Karpas-422 (cell line): ENCODE measurements around the gene STON1. TPM values are rescaled to one million over a fixed set of nuclear protein-coding genes. Genes with fewer than 3 reads are reported as not detected.
A peak's percentile ranks its signal among the peaks of the same experiment; 100 is the strongest.

Experiments
- DNase-seq: peaks from one replicate; pipeline ENCODE4 v3.0.0-alpha.2; 2015
- H2AFZ ChIP-seq: fragments of 200-600 bp; sonication (generic); 2 replicates; pipeline ENCODE4 v1.6.1; 2014; ENCODE audit warnings: antibody characterized with exemption, low read length, mixed read lengths
- H3K27ac ChIP-seq: fragments of 200-600 bp; sonication (generic); 2 replicates; pipeline ENCODE4 v1.5.1; 2014; ENCODE audit warnings: mild to moderate bottlenecking, low read length, moderate library complexity
- H3K27me3 ChIP-seq: fragments of 200-600 bp; sonication (generic); 2 replicates; pipeline ENCODE4 v1.6.1; 2014; ENCODE audit warnings: low read length, mixed read lengths
- H3K36me3 ChIP-seq: fragments of 200-600 bp; sonication (generic); 2 replicates; pipeline ENCODE4 v1.6.1; 2014; ENCODE audit warnings: low read length, mixed read lengths; ENCODE audit not compliant: insufficient read depth
- H3K4me1 ChIP-seq: fragments of 200-600 bp; sonication (generic); 2 replicates; pipeline ENCODE4 v1.6.1; 2014; ENCODE audit warnings: mild to moderate bottlenecking, low read length, mixed read lengths
- H3K4me2 ChIP-seq: fragments of 200-600 bp; sonication (generic); 2 replicates; pipeline ENCODE4 v1.6.1; 2014; ENCODE audit warnings: low read length, low read depth, mild to moderate bottlenecking; ENCODE audit not compliant: poor library complexity, severe bottlenecking
- H3K4me3 ChIP-seq: fragments of 200-600 bp; sonication (generic); 2 replicates; pipeline ENCODE4 v1.5.1; 2014; ENCODE audit warnings: mild to moderate bottlenecking, antibody characterized with exemption, low read length, mixed read lengths
- H3K79me2 ChIP-seq: fragments of 200-600 bp; sonication (generic); 2 replicates; pipeline ENCODE4 v1.6.1; 2014; ENCODE audit warnings: mild to moderate bottlenecking, low read length, mixed read lengths
- H3K9ac ChIP-seq: fragments of 200-600 bp; sonication (generic); 2 replicates; pipeline ENCODE4 v1.6.0; 2014; ENCODE audit warnings: low read length
- H3K9me2 ChIP-seq: fragments of 200-600 bp; sonication (generic), shearing (Covaris generic); replicated peaks from 2 replicates; pipeline ENCODE4 v1.6.0; 2014; ENCODE audit warnings: mild to moderate bottlenecking, low read length, moderate library complexity; ENCODE audit not compliant: insufficient read depth
- H3K9me3 ChIP-seq: fragments of 300-700, 200-600 bp; sonication (generic); 2 replicates; pipeline ENCODE4 v1.6.1; 2014; ENCODE audit warnings: low read length, mixed read lengths
- H4K20me1 ChIP-seq: fragments of 200-600 bp; sonication (generic); 2 replicates; pipeline ENCODE4 v1.6.1; 2014; ENCODE audit warnings: mild to moderate bottlenecking, antibody characterized with exemption, low read length, low read depth; ENCODE audit not compliant: insufficient read depth
- total RNA-seq: library from RNA; depleted of rRNA; stranded (reverse); fragments of >200 nt; shearing (Covaris generic); gene quantifications from 2 replicates; pipeline ENCODE4 v1.2.3, GENCODE V29; 2014; ENCODE audit warnings: low replicate concordance

STON1 gene
- total RNA-seq, 1 experiment from 2014 or later: 0.63 TPM

DNA sequence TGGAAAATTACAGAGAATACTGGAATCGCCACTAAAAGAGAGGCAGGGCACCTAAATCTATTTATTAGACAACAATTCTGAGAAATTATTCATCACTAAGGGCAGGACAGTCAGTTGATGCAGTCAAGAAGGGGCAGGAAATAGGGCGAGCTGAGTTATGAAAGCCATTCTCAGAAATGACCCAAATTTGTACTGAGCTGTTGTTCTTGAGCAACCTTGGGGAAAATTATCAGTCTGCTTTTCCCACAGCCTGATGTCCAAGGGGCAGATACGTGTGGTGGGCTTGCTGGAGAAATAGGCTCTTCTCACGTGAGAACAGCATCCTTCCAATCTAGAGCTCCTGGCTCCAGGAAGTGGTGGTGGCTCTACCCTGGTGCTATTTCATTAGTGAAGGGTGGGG is 38.6 kb downstream of the STON1 start:
- no peak for DNase-seq
- Histone ChIP-seq H3K9ac (no peak overlapping the region), H2AFZ (no peak overlapping the region), H3K27me3 (no peaks in the 10 kb centered on the region), H3K27ac (no peak overlapping the region), H3K9me2 (no peaks in the 10 kb centered on the region), H3K79me2 (no peaks in the 10 kb centered on the region), H3K4me2 (no peak overlapping the region), H4K20me1 (no peaks in the 10 kb centered on the region), H3K36me3 (no peaks in the 10 kb centered on the region), H3K4me1 (no peaks in the 10 kb centered on the region), H3K4me3 (no peak overlapping the region), H3K9me3 (no peaks in the 10 kb centered on the region)

DNA sequence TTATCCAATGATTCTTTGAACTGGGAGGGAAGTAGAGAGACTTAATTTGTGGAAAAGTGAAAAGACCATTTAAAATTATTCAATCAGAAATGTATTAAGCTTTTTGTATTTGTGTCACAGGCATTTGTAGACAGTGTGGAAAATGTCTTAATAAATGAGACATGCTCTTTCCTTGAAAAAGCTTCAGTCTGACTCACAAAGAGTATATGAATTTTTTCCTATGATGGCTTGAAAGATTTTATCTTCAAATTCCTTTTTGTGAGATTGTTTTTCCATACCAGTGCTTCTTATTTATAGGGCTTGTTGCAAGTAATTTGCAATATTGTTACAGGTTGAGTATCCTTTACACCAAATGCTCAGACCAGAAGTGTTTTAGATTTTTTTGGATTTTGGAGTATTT is 39.5 kb downstream of the STON1 start:
- Histone ChIP-seq H3K36me3 (no peaks in the 10 kb centered on the region), H2AFZ (no peak overlapping the region), H3K27ac (no peak overlapping the region), H3K4me2 (no peak overlapping the region), H3K4me1 (no peaks in the 10 kb centered on the region), H3K9me2 (no peaks in the 10 kb centered on the region), H3K9ac (no peak overlapping the region), H3K27me3 (no peaks in the 10 kb centered on the region), H3K79me2 (no peaks in the 10 kb centered on the region), H3K4me3 (no peak overlapping the region), H4K20me1 (no peaks in the 10 kb centered on the region), H3K9me3 (no peaks in the 10 kb centered on the region)
- peak; percentile 19 for DNase-seq

DNA sequence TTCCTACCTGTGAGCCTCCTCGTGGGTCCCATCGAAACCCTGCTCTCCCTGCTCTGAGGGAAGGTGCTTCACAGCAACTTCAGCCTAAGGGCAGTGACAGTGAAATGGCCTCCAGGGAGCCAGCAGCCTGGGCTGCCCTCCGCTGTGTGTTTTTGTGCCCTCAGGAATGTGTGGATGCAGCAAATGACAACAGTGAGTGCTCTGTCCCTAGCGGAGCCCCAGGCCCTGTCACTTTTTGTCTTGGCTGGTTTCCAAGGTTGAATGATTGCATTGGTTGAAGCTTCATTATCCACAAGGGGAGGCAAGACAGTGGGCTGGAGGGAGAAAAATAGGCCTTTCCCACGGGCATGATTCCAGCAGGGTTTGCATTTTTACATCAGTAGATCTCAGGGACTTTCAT is 42.9 kb downstream of the STON1 start:
- Histone ChIP-seq H3K79me2 (no peaks in the 10 kb centered on the region), H3K27me3 (no peaks in the 10 kb centered on the region), H4K20me1 (no peaks in the 10 kb centered on the region), H3K9me2 (no peaks in the 10 kb centered on the region), H3K27ac (no peak overlapping the region), H3K4me3 (no peak overlapping the region), H3K4me1 (no peaks in the 10 kb centered on the region), H3K36me3 (no peaks in the 10 kb centered on the region), H3K9ac (no peak overlapping the region), H2AFZ (no peak overlapping the region), H3K4me2 (no peak overlapping the region), H3K9me3 (no peaks in the 10 kb centered on the region)
- no peak for DNase-seq

DNA sequence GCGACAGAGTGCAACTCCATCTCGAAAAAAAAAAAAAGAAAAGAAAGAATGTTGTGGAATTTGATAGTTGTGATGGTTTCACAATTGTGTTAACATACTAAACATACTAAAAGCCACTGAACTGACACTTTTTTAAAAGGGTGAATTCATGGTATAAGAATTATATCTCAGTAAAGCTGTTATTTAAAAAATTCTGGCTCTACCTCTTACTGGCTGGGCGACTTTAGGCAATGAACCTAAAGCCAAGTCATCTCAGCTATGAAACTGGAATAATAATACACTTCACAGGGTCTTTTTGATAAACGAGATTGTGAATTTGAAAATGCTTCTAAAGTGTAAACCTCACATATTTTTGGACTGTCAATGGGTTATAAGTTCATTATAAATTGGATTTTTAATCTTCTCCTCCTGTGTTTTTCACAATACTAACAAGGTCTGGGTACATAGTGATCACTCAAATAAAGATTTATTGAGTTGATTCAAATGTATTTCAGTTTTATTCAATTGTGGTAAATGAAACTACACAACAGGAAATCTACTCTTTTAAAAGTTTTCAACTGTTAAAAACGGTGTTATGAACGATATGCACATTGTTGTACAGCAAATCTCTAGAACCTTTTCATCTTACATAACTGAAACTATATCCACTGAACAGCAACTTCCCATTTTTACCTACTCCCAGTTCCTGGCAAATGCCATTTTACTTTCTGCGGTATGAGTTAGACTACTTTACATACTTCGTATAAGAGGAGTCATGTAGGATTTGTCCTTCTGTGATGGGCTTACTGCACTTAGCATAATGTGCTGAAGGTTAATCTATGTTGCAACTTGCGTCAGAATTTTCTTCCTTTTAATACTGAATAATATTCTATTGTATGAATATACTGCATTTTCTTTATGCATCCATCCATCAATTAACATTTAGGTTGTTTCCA is 44.7 kb downstream of the STON1 start:
- DNase-seq: no peak
- Histone ChIP-seq H3K79me2 (no peaks in the 10 kb centered on the region), H4K20me1 (no peaks in the 10 kb centered on the region), H3K9ac (no peak overlapping the region), H3K36me3 (no peaks in the 10 kb centered on the region), H2AFZ (no peak overlapping the region), H3K27me3 (no peaks in the 10 kb centered on the region), H3K9me3 (no peaks in the 10 kb centered on the region), H3K27ac (no peak overlapping the region), H3K9me2 (no peaks in the 10 kb centered on the region), H3K4me3 (no peak overlapping the region), H3K4me1 (no peaks in the 10 kb centered on the region), H3K4me2 (no peak overlapping the region)

DNA sequence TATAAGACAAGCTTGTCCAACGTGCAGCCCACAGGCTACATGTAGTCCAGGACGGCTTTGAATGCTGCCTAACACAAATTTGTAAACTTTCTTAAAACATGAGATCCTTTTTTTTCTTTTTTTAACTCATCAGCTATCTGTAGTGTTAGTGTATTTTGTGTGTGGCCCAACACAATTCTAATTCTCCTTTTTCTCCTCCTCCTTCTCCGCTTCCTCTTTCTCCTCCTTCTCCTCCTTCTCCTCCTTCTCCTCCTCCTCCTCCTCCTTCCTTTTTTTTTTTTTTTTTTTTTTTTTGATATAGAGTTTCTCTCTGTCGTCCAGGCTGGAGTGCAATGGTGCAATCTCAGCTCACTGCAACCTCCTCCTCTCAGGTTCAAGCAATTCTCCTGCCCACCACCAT is 48.4 kb downstream of the STON1 start:
- Histone ChIP-seq H3K9ac (no peak overlapping the region), H3K36me3 (no peaks in the 10 kb centered on the region), H3K79me2 (no peaks in the 10 kb centered on the region), H3K27me3 (no peaks in the 10 kb centered on the region), H3K9me2 (no peaks in the 10 kb centered on the region), H3K4me2 (no peak overlapping the region), H3K4me1 (no peaks in the 10 kb centered on the region), H3K9me3 (no peaks in the 10 kb centered on the region), H3K4me3 (no peak overlapping the region), H3K27ac (no peak overlapping the region), H4K20me1 (no peaks in the 10 kb centered on the region), H2AFZ (no peak overlapping the region)
- no peak for DNase-seq

DNA sequence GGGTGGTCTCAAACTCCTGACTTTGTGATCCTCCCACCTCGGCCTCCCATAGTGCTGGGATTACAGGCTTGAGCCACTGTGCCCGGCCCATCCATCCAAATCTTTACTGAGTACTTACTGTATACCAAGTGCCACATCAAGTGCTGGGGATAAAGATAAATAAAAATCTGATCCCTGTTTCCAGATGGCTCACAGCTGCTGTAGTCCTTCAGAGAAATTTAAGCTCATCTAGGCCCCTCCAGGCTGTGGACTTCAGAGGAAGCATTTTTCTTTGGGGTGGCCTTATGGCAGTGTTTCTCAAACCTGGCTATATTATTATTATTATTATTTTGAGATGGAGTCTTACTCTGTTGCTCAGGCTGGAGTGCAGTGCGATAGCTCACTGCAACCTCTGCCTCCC is 54.0 kb downstream of the STON1 start:
- Histone ChIP-seq H3K4me3 (no peak overlapping the region), H3K36me3 (no peaks in the 10 kb centered on the region), H4K20me1 (no peaks in the 10 kb centered on the region), H3K9me2 (no peaks in the 10 kb centered on the region), H3K9ac (no peak overlapping the region), H3K4me1 (no peaks in the 10 kb centered on the region), H3K27me3 (no peaks in the 10 kb centered on the region), H3K27ac (no peak overlapping the region), H2AFZ (no peak overlapping the region), H3K4me2 (no peak overlapping the region), H3K79me2 (no peaks in the 10 kb centered on the region), H3K9me3 (no peaks in the 10 kb centered on the region)
- DNase-seq: no peak

DNA sequence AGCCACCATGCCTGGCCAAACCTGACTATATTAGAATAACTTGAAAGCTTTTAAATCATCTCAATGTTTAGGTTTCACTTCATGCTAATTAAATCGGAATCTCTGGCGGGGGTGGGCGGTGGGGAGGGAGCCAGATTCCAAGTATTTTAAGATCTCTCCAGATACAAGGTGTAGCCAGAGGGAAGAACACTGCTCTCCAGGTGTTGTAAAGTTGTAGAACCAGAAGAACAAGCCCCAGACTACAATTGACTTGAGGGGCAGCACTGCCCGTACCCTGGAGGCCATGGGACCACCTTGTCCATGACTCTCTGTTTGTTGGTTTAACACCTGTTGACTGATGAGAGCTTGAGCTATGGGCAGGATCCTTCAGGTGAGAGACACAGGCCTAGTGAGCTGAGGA is 54.6 kb downstream of the STON1 start:
- Histone ChIP-seq H4K20me1 (no peaks in the 10 kb centered on the region), H3K4me2 (no peak overlapping the region), H3K27ac (no peak overlapping the region), H3K4me1 (no peaks in the 10 kb centered on the region), H3K9me3 (no peaks in the 10 kb centered on the region), H3K79me2 (no peaks in the 10 kb centered on the region), H3K9ac (no peak overlapping the region), H3K9me2 (no peaks in the 10 kb centered on the region), H3K27me3 (no peaks in the 10 kb centered on the region), H3K36me3 (no peaks in the 10 kb centered on the region), H3K4me3 (no peak overlapping the region), H2AFZ (no peak overlapping the region)
- no peak for DNase-seq

DNA sequence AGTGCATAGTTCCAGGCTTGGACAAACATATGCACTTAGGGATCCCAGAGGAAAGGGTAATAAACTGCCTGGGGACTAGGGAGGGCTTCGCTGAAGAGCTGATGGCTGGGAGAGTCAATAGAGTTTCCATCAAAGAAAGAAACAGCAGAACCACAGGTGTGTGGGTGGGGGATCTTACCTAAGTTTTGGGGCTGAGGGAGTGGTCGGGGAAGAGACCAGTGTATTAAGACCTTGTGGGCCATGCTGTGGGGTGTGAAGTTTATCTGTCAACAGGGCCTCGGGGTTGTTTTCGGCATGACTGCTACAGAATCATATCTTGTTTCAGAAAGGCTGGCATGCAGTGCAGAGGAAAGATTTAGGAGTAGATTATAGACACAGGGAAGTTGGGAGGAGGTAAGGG is 56.5 kb downstream of the STON1 start:
- no peaks in the 10 kb centered on the region for H3K9me3 ChIP-seq
- H3K79me2 ChIP-seq: no peaks in the 10 kb centered on the region
- H3K9ac ChIP-seq: no peak overlapping the region
- H4K20me1 ChIP-seq: no peaks in the 10 kb centered on the region
- no peaks in the 10 kb centered on the region for H3K36me3 ChIP-seq
- no peaks in the 10 kb centered on the region for H3K27me3 ChIP-seq
- no peak overlapping the region for H3K27ac ChIP-seq
- no peak overlapping the region for H2AFZ ChIP-seq
- DNase-seq: no peak
- H3K4me3 ChIP-seq: no peak overlapping the region
- no peaks in the 10 kb centered on the region for H3K9me2 ChIP-seq
- H3K4me2 ChIP-seq: no peak overlapping the region
- no peaks in the 10 kb centered on the region for H3K4me1 ChIP-seq
